HCT116 (cell line): Measurements from ENCODE around the gene RGSL1. TPM values are rescaled to one million over a fixed set of nuclear protein-coding genes. Genes with fewer than 3 reads are reported as not detected.

Experiments
- ATAC-seq: fragments of 200-7000 bp; cut with Tn5 transposase; 2 replicates; pipeline ENCODE4 v1.9.1; 2020; ENCODE audit warnings: mild to moderate bottlenecking, moderate library complexity
- BruUV-seq: library from RNA; stranded (reverse); fragments of 400-500 nt; replicated peaks from 2 replicates; lab custom pipeline; 2021; lab: Mats Ljungman, UMichigan
- CTCF ChIA-PET: fragments of 300-600 bp; sonication (Branson Sonifier 250); formaldehyde crosslinking; loops from one replicate; lab custom pipeline; 2021; ENCODE audit warnings: antibody characterized with exemption; lab: Charles Lee
- POLR2A ChIA-PET: fragments of 300-600, 350-600 bp; sonication (Branson Sonifier 250); formaldehyde crosslinking; loops from one replicate; lab custom pipeline; 2021; ENCODE audit warnings: antibody characterized with exemption; lab: Charles Lee
- RAD21 ChIA-PET, 2 experiments: fragments of 300-600 bp; sonication (Branson Sonifier 250); formaldehyde crosslinking; loops; one replicate each; lab custom pipeline; 2023; ENCODE audit warnings: low total read pairs in 2 of 2; ENCODE audit not compliant: uncharacterized antibody in 2 of 2, unreplicated experiment in 2 of 2, low non-redundant PET in 1 of 2; lab: Charles Lee
- DNase-seq: peaks from one replicate; pipeline ENCODE4 v3.0.0-alpha.2; 2010; ENCODE audit warnings: low read depth, low spot score
- H2AFZ ChIP-seq: fragments of 200-600 bp; shearing (Covaris generic), sonication (generic); 2 replicates; pipeline ENCODE4 v1.6.1; 2017; ENCODE audit warnings: low read depth, mixed run types, mixed read lengths, antibody characterized with exemption, low read length; ENCODE audit not compliant: poor library complexity, severe bottlenecking
- H3K27ac ChIP-seq: 2 replicates; pipeline ENCODE4 v1.5.1; 2012; ENCODE audit warnings: low read depth, low read length
- H3K27me3 ChIP-seq: fragments of 200-600 bp; sonication (generic); 2 replicates; pipeline ENCODE4 v1.6.1; 2016; ENCODE audit warnings: mixed run types, low read length, mixed read lengths; ENCODE audit not compliant: insufficient read depth
- H3K36me3 ChIP-seq, 2 experiments: fragments of 200-500 bp in 1 of 2; fragments of 200-600 bp in 1 of 2; sonication (Bioruptor generic) in 1 of 2; sonication (generic) in 1 of 2; 2 replicates each; pipeline versions ENCODE4 v1.5.1 to v1.6.1; 2014 to 2016; ENCODE audit warnings: low read length in 2 of 2, inconsistent platforms in 1 of 2, mixed read lengths in 1 of 2, mixed run types in 1 of 2; ENCODE audit not compliant: insufficient read depth in 2 of 2, control insufficient read depth in 1 of 2
- H3K4me1 ChIP-seq, 2 experiments: fragments of 200-600 bp in 1 of 2; sonication (generic) in 1 of 2; 2 replicates each; pipeline versions ENCODE4 v1.5.1 to v1.6.1; 2012 to 2017; ENCODE audit warnings: low read length in 2 of 2, inconsistent platforms in 1 of 2, mild to moderate bottlenecking in 1 of 2, mixed read lengths in 1 of 2, mixed run types in 1 of 2, moderate library complexity in 1 of 2; ENCODE audit not compliant: insufficient read depth in 2 of 2, control insufficient read depth in 1 of 2
- H3K4me2 ChIP-seq: fragments of 200-600 bp; sonication (generic); 2 replicates; pipeline ENCODE4 v1.6.1; 2017; ENCODE audit warnings: mixed run types, low read length, mixed read lengths
- H3K4me3 ChIP-seq, 2 experiments: fragments of 200-600 bp in 1 of 2; sonication (generic) in 1 of 2; replicated peaks in 1 of 2; 2 replicates each; pipeline ENCODE4 v1.5.1; 2011 to 2016; ENCODE audit warnings: low read length in 2 of 2, control low read depth in 1 of 2, low read depth in 1 of 2, mild to moderate bottlenecking in 1 of 2, mixed read lengths in 1 of 2, mixed run types in 1 of 2
- H3K79me2 ChIP-seq: fragments of 200-600 bp; sonication (generic); 2 replicates; pipeline ENCODE4 v1.6.1; 2017; ENCODE audit warnings: mild to moderate bottlenecking, mixed run types, low read length, moderate library complexity, mixed read lengths; ENCODE audit not compliant: insufficient read depth
- H3K9ac ChIP-seq: fragments of 200-600 bp; sonication (generic); 2 replicates; pipeline ENCODE4 v1.6.1; 2016; ENCODE audit warnings: low read length, mixed read lengths
- H3K9me2 ChIP-seq: fragments of 200-600 bp; sonication (generic), shearing (Covaris generic); 2 replicates; pipeline ENCODE4 v1.6.1; 2017; ENCODE audit warnings: mixed run types, mild to moderate bottlenecking, moderate library complexity; ENCODE audit not compliant: insufficient read depth
- H3K9me3 ChIP-seq, 2 experiments: fragments of 200-500 bp in 1 of 2; fragments of 200-600 bp in 1 of 2; sonication (Bioruptor generic) in 1 of 2; sonication (generic) in 1 of 2; 2 replicates each; pipeline ENCODE4 v1.6.1; 2014 to 2017; ENCODE audit warnings: low read length in 2 of 2, mixed read lengths in 2 of 2, inconsistent platforms in 1 of 2, low read depth in 1 of 2, mild to moderate bottlenecking in 1 of 2, mixed run types in 1 of 2, moderate library complexity in 1 of 2; ENCODE audit not compliant: control insufficient read depth in 1 of 2, insufficient read depth in 1 of 2
- H4K20me1 ChIP-seq: fragments of 200-600 bp; sonication (generic), shearing (Covaris generic); 2 replicates; pipeline ENCODE4 v1.6.1; 2017; ENCODE audit warnings: mixed run types, mild to moderate bottlenecking, moderate library complexity; ENCODE audit not compliant: insufficient read depth
- CBX3 ChIP-seq: IDR thresholded peaks from 2 replicates; pipeline ENCODE4 v1.6.1; 2012; ENCODE audit warnings: low read depth
- EZH2 ChIP-seq: fragments of 200-600 bp; sonication (generic); IDR thresholded peaks from 2 replicates; pipeline ENCODE4 v1.6.1; 2017; ENCODE audit warnings: antibody characterized with exemption, mixed run types
- JUND ChIP-seq: IDR thresholded peaks from 2 replicates; pipeline ENCODE4 v1.6.1; 2012
- RAD21 ChIP-seq: IDR thresholded peaks from 2 replicates; pipeline ENCODE4 v1.6.1; 2012; ENCODE audit warnings: low read depth, mild to moderate bottlenecking
- SIN3A ChIP-seq: IDR thresholded peaks from 2 replicates; pipeline ENCODE4 v1.6.1; 2012; ENCODE audit warnings: low read depth
- SP1 ChIP-seq: IDR thresholded peaks from 2 replicates; pipeline ENCODE4 v1.6.1; 2012; ENCODE audit warnings: low read depth
- SRF ChIP-seq: IDR thresholded peaks from 2 replicates; pipeline ENCODE4 v1.6.1; 2012; ENCODE audit warnings: low read depth
- intact Hi-C: fragments of 100-400 bp; cut with micrococcal nuclease; formaldehyde crosslinking; loops from 2 replicates; pipeline ENCODE4 v1.10.0; 2022
- total RNA-seq: library from RNA; stranded (reverse); gene quantifications from one replicate; pipeline ENCODE4 v1.2.1, GENCODE V29; 2021; ENCODE audit not compliant: unreplicated experiment
- TF ChIP-seq, protein P1 (sequence below), 3 experiments: fragments of 200-600 bp in 1 of 3; sonication (generic) in 1 of 3; IDR thresholded peaks in 2 of 3; conservative IDR thresholded peaks in 1 of 3; 2 replicates each; pipeline ENCODE4 v1.5.1; 2012 to 2017; ENCODE audit warnings: low read depth in 2 of 3, low read length in 2 of 3, antibody characterized with exemption in 1 of 3, borderline replicate concordance in 1 of 3, control low read depth in 1 of 3, mild to moderate bottlenecking in 1 of 3, mixed read lengths in 1 of 3, mixed run types in 1 of 3, moderate library complexity in 1 of 3; ENCODE audit not compliant: insufficient read depth in 1 of 3
- TF ChIP-seq, protein P2 (sequence below): IDR thresholded peaks from 2 replicates; pipeline ENCODE4 v1.6.1; 2012; ENCODE audit warnings: low read depth

The RGSL1 gene
- total RNA-seq, 1 experiment from 2014 or later: not detected

DNA sequence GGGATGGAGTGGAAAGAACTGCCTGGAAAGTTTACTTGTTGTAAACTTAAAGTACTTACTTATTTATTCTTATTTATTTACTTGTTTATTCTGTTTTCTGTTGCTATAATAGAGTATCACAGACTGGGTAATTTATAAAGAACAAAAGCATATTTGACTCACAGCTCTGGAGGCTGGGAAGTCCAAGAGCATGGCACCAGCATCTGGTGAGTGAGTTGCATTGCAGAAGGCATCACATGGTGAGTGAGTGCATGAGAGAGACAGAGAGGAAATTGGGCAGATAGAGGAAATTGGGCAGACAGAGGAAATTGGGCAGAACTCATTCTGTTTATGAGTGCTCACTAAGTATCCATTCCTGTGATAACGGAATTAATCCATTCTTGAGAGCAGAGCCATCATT lies 11.6 kb upstream of the RGSL1 start (continued):
- TF ChIP-seq, protein P1, sequence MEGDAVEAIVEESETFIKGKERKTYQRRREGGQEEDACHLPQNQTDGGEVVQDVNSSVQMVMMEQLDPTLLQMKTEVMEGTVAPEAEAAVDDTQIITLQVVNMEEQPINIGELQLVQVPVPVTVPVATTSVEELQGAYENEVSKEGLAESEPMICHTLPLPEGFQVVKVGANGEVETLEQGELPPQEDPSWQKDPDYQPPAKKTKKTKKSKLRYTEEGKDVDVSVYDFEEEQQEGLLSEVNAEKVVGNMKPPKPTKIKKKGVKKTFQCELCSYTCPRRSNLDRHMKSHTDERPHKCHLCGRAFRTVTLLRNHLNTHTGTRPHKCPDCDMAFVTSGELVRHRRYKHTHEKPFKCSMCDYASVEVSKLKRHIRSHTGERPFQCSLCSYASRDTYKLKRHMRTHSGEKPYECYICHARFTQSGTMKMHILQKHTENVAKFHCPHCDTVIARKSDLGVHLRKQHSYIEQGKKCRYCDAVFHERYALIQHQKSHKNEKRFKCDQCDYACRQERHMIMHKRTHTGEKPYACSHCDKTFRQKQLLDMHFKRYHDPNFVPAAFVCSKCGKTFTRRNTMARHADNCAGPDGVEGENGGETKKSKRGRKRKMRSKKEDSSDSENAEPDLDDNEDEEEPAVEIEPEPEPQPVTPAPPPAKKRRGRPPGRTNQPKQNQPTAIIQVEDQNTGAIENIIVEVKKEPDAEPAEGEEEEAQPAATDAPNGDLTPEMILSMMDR (IDR thresholded peaks at IDR 0.05 in 2 of 3, conservative IDR thresholded peaks at IDR 0.05 in 1 of 3; ENCODE audit: borderline replicate concordance in 1 of 3, insufficient read depth in 1 of 3, low read depth in 2 of 3, low read length in 2 of 3): no peak

DNA sequence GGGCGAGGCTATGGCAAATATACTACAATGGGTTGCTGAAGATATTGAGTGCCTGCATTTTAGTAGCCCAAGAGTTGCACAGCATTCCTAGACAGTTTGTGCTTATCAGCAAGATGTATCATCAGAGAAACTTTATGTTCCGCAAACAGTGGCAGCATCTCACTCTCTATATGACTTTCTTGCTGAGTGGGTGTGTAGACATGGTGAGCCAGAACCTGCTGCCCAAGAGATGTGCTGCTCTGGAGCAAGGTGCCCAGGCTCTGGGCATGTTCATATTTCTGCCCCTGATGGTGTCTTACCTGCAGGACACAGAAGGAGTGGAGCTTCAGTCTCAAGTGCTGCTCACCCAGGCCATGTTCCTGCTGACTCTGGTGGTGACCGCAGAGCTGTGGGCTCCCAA lies 8.2 kb upstream of the RGSL1 start:
- Histone ChIP-seq H3K9me2 (no peaks in the 10 kb centered on the region), H3K36me3 (no peaks in the 10 kb centered on the region), H3K27ac (no peak overlapping the region), H3K4me1 (no peaks in the 10 kb centered on the region), H3K4me3 (no peak overlapping the region), H2AFZ (no peak overlapping the region), H3K79me2 (no peaks in the 10 kb centered on the region), H3K9me3 (no peaks in the 10 kb centered on the region), H3K9ac (no peak overlapping the region), H3K4me2 (no peak overlapping the region), H3K27me3 (no peaks in the 10 kb centered on the region), H4K20me1 (no peaks in the 10 kb centered on the region)
- TF ChIP-seq, protein P2, sequence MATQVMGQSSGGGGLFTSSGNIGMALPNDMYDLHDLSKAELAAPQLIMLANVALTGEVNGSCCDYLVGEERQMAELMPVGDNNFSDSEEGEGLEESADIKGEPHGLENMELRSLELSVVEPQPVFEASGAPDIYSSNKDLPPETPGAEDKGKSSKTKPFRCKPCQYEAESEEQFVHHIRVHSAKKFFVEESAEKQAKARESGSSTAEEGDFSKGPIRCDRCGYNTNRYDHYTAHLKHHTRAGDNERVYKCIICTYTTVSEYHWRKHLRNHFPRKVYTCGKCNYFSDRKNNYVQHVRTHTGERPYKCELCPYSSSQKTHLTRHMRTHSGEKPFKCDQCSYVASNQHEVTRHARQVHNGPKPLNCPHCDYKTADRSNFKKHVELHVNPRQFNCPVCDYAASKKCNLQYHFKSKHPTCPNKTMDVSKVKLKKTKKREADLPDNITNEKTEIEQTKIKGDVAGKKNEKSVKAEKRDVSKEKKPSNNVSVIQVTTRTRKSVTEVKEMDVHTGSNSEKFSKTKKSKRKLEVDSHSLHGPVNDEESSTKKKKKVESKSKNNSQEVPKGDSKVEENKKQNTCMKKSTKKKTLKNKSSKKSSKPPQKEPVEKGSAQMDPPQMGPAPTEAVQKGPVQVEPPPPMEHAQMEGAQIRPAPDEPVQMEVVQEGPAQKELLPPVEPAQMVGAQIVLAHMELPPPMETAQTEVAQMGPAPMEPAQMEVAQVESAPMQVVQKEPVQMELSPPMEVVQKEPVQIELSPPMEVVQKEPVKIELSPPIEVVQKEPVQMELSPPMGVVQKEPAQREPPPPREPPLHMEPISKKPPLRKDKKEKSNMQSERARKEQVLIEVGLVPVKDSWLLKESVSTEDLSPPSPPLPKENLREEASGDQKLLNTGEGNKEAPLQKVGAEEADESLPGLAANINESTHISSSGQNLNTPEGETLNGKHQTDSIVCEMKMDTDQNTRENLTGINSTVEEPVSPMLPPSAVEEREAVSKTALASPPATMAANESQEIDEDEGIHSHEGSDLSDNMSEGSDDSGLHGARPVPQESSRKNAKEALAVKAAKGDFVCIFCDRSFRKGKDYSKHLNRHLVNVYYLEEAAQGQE: no peak
- TF ChIP-seq, protein P1 (IDR thresholded peaks at IDR 0.05 in 2 of 3, conservative IDR thresholded peaks at IDR 0.05 in 1 of 3; ENCODE audit: borderline replicate concordance in 1 of 3, insufficient read depth in 1 of 3, low read depth in 2 of 3, low read length in 2 of 3): no peak
- TF ChIP-seq CBX3: no peak
- no peak for TF ChIP-seq EZH2
- TF ChIP-seq RAD21: no peak
- no peak for TF ChIP-seq SRF
- no peak for TF ChIP-seq SP1
- no peak for TF ChIP-seq JUND
- TF ChIP-seq SIN3A: no peak
- DNase-seq (no peak), ATAC-seq (no peak)
- intact Hi-C loops: no loop called here
- RAD21 ChIA-PET: no interaction called here
- BruUV-seq: no TSS peak
- CTCF ChIA-PET: no interaction called here
- POLR2A ChIA-PET: no interaction called here
